HCT116 (cell line): Measurements from ENCODE around the gene ZC3H8. TPM values are rescaled to one million over a fixed set of nuclear protein-coding genes. Genes with fewer than 3 reads are reported as not detected.

ENCODE experiments used
- ATAC-seq: fragments of 200-7000 bp; cut with Tn5 transposase; 2 replicates; pipeline ENCODE4 v1.9.1; 2020; ENCODE audit warnings: mild to moderate bottlenecking, moderate library complexity
- BruUV-seq: library from RNA; stranded (reverse); fragments of 400-500 nt; replicated peaks from 2 replicates; lab custom pipeline; 2021; lab: Mats Ljungman, UMichigan
- CTCF ChIA-PET: fragments of 300-600 bp; sonication (Branson Sonifier 250); formaldehyde crosslinking; loops from one replicate; lab custom pipeline; 2021; ENCODE audit warnings: antibody characterized with exemption; lab: Charles Lee
- POLR2A ChIA-PET: fragments of 300-600, 350-600 bp; sonication (Branson Sonifier 250); formaldehyde crosslinking; loops from one replicate; lab custom pipeline; 2021; ENCODE audit warnings: antibody characterized with exemption; lab: Charles Lee
- RAD21 ChIA-PET, 2 experiments: fragments of 300-600 bp; sonication (Branson Sonifier 250); formaldehyde crosslinking; loops; one replicate each; lab custom pipeline; 2023; ENCODE audit warnings: low total read pairs in 2 of 2; ENCODE audit not compliant: uncharacterized antibody in 2 of 2, unreplicated experiment in 2 of 2, low non-redundant PET in 1 of 2; lab: Charles Lee
- DNase-seq: peaks from one replicate; pipeline ENCODE4 v3.0.0-alpha.2; 2010; ENCODE audit warnings: low read depth, low spot score
- H2AFZ ChIP-seq: fragments of 200-600 bp; shearing (Covaris generic), sonication (generic); 2 replicates; pipeline ENCODE4 v1.6.1; 2017; ENCODE audit warnings: low read depth, mixed run types, mixed read lengths, antibody characterized with exemption, low read length; ENCODE audit not compliant: poor library complexity, severe bottlenecking
- H3K27ac ChIP-seq: 2 replicates; pipeline ENCODE4 v1.5.1; 2012; ENCODE audit warnings: low read depth, low read length
- H3K27me3 ChIP-seq: fragments of 200-600 bp; sonication (generic); 2 replicates; pipeline ENCODE4 v1.6.1; 2016; ENCODE audit warnings: mixed run types, low read length, mixed read lengths; ENCODE audit not compliant: insufficient read depth
- H3K36me3 ChIP-seq, 2 experiments: fragments of 200-500 bp in 1 of 2; fragments of 200-600 bp in 1 of 2; sonication (Bioruptor generic) in 1 of 2; sonication (generic) in 1 of 2; 2 replicates each; pipeline versions ENCODE4 v1.5.1 to v1.6.1; 2014 to 2016; ENCODE audit warnings: low read length in 2 of 2, inconsistent platforms in 1 of 2, mixed read lengths in 1 of 2, mixed run types in 1 of 2; ENCODE audit not compliant: insufficient read depth in 2 of 2, control insufficient read depth in 1 of 2
- H3K4me1 ChIP-seq, 2 experiments: fragments of 200-600 bp in 1 of 2; sonication (generic) in 1 of 2; 2 replicates each; pipeline versions ENCODE4 v1.5.1 to v1.6.1; 2012 to 2017; ENCODE audit warnings: low read length in 2 of 2, inconsistent platforms in 1 of 2, mild to moderate bottlenecking in 1 of 2, mixed read lengths in 1 of 2, mixed run types in 1 of 2, moderate library complexity in 1 of 2; ENCODE audit not compliant: insufficient read depth in 2 of 2, control insufficient read depth in 1 of 2
- H3K4me2 ChIP-seq: fragments of 200-600 bp; sonication (generic); 2 replicates; pipeline ENCODE4 v1.6.1; 2017; ENCODE audit warnings: mixed run types, low read length, mixed read lengths
- H3K4me3 ChIP-seq, 2 experiments: fragments of 200-600 bp in 1 of 2; sonication (generic) in 1 of 2; replicated peaks in 1 of 2; 2 replicates each; pipeline ENCODE4 v1.5.1; 2011 to 2016; ENCODE audit warnings: low read length in 2 of 2, control low read depth in 1 of 2, low read depth in 1 of 2, mild to moderate bottlenecking in 1 of 2, mixed read lengths in 1 of 2, mixed run types in 1 of 2
- H3K79me2 ChIP-seq: fragments of 200-600 bp; sonication (generic); 2 replicates; pipeline ENCODE4 v1.6.1; 2017; ENCODE audit warnings: mild to moderate bottlenecking, mixed run types, low read length, moderate library complexity, mixed read lengths; ENCODE audit not compliant: insufficient read depth
- H3K9ac ChIP-seq: fragments of 200-600 bp; sonication (generic); 2 replicates; pipeline ENCODE4 v1.6.1; 2016; ENCODE audit warnings: low read length, mixed read lengths
- H3K9me2 ChIP-seq: fragments of 200-600 bp; sonication (generic), shearing (Covaris generic); 2 replicates; pipeline ENCODE4 v1.6.1; 2017; ENCODE audit warnings: mixed run types, mild to moderate bottlenecking, moderate library complexity; ENCODE audit not compliant: insufficient read depth
- H3K9me3 ChIP-seq, 2 experiments: fragments of 200-500 bp in 1 of 2; fragments of 200-600 bp in 1 of 2; sonication (Bioruptor generic) in 1 of 2; sonication (generic) in 1 of 2; 2 replicates each; pipeline ENCODE4 v1.6.1; 2014 to 2017; ENCODE audit warnings: low read length in 2 of 2, mixed read lengths in 2 of 2, inconsistent platforms in 1 of 2, low read depth in 1 of 2, mild to moderate bottlenecking in 1 of 2, mixed run types in 1 of 2, moderate library complexity in 1 of 2; ENCODE audit not compliant: control insufficient read depth in 1 of 2, insufficient read depth in 1 of 2
- H4K20me1 ChIP-seq: fragments of 200-600 bp; sonication (generic), shearing (Covaris generic); 2 replicates; pipeline ENCODE4 v1.6.1; 2017; ENCODE audit warnings: mixed run types, mild to moderate bottlenecking, moderate library complexity; ENCODE audit not compliant: insufficient read depth
- CBX3 ChIP-seq: IDR thresholded peaks from 2 replicates; pipeline ENCODE4 v1.6.1; 2012; ENCODE audit warnings: low read depth
- CEBPB ChIP-seq: IDR thresholded peaks from 2 replicates; pipeline ENCODE4 v1.6.1; 2012; ENCODE audit warnings: low read depth
- CTCF ChIP-seq, 3 experiments: fragments of 200-600 bp in 1 of 3; sonication (generic) in 1 of 3; IDR thresholded peaks in 2 of 3; conservative IDR thresholded peaks in 1 of 3; 2 replicates each; pipeline ENCODE4 v1.5.1; 2012 to 2017; ENCODE audit warnings: low read depth in 2 of 3, low read length in 2 of 3, antibody characterized with exemption in 1 of 3, borderline replicate concordance in 1 of 3, control low read depth in 1 of 3, mild to moderate bottlenecking in 1 of 3, mixed read lengths in 1 of 3, mixed run types in 1 of 3, moderate library complexity in 1 of 3; ENCODE audit not compliant: insufficient read depth in 1 of 3
- ELF1 ChIP-seq: IDR thresholded peaks from 2 replicates; pipeline ENCODE4 v1.6.1; 2012; ENCODE audit warnings: low read depth, borderline replicate concordance
- EZH2 ChIP-seq: fragments of 200-600 bp; sonication (generic); IDR thresholded peaks from 2 replicates; pipeline ENCODE4 v1.6.1; 2017; ENCODE audit warnings: antibody characterized with exemption, mixed run types
- EZH2phosphoT487 ChIP-seq: fragments of 200-600 bp; IDR thresholded peaks from 2 replicates; pipeline ENCODE4 v1.6.1; 2018; ENCODE audit warnings: antibody characterized with exemption, borderline replicate concordance
- JUND ChIP-seq: IDR thresholded peaks from 2 replicates; pipeline ENCODE4 v1.6.1; 2012
- MAX ChIP-seq: IDR thresholded peaks from 2 replicates; pipeline ENCODE4 v1.6.1; 2012
- POLR2A ChIP-seq: IDR thresholded peaks from 2 replicates; pipeline ENCODE4 v1.7.0; 2011; ENCODE audit warnings: borderline replicate concordance; ENCODE audit not compliant: insufficient read depth, insufficient read length; ENCODE audit errors: extremely low read depth
- POLR2AphosphoS5 ChIP-seq: IDR thresholded peaks from 2 replicates; pipeline ENCODE4 v1.6.1; 2011; ENCODE audit warnings: mild to moderate bottlenecking, low read depth, low read length, moderate library complexity
- RAD21 ChIP-seq: IDR thresholded peaks from 2 replicates; pipeline ENCODE4 v1.6.1; 2012; ENCODE audit warnings: low read depth, mild to moderate bottlenecking
- REST ChIP-seq: IDR thresholded peaks from 2 replicates; pipeline ENCODE4 v1.6.1; 2012; ENCODE audit warnings: low read depth
- SIN3A ChIP-seq: IDR thresholded peaks from 2 replicates; pipeline ENCODE4 v1.6.1; 2012; ENCODE audit warnings: low read depth
- SP1 ChIP-seq: IDR thresholded peaks from 2 replicates; pipeline ENCODE4 v1.6.1; 2012; ENCODE audit warnings: low read depth
- SRF ChIP-seq: IDR thresholded peaks from 2 replicates; pipeline ENCODE4 v1.6.1; 2012; ENCODE audit warnings: low read depth
- TCF7L2 ChIP-seq: IDR thresholded peaks from 2 replicates; pipeline ENCODE4 v1.7.0; 2011; ENCODE audit warnings: borderline replicate concordance, inconsistent platforms; ENCODE audit not compliant: insufficient read depth, insufficient read length; ENCODE audit errors: extremely low read depth
- YY1 ChIP-seq: IDR thresholded peaks from 2 replicates; pipeline ENCODE4 v1.6.1; 2011; ENCODE audit warnings: low read length, low read depth, moderate library complexity, mild to moderate bottlenecking; ENCODE audit not compliant: insufficient replicate concordance; ENCODE audit errors: extremely low read depth
- ZBTB33 ChIP-seq: IDR thresholded peaks from 2 replicates; pipeline ENCODE4 v1.6.1; 2011; ENCODE audit warnings: mild to moderate bottlenecking, low read length, moderate library complexity; ENCODE audit not compliant: insufficient replicate concordance; ENCODE audit errors: extremely low read depth
- ZFX ChIP-seq: fragments of 450-650 bp; IDR thresholded peaks from 2 replicates; pipeline ENCODE4 v1.6.1; 2017
- intact Hi-C: fragments of 100-400 bp; cut with micrococcal nuclease; formaldehyde crosslinking; loops from 2 replicates; pipeline ENCODE4 v1.10.0; 2022
- total RNA-seq: library from RNA; stranded (reverse); gene quantifications from one replicate; pipeline ENCODE4 v1.2.1, GENCODE V29; 2021; ENCODE audit not compliant: unreplicated experiment
- TF ChIP-seq, protein P1 (sequence below): IDR thresholded peaks from 2 replicates; pipeline ENCODE4 v1.6.1; 2012

Gene ZC3H8
- total RNA-seq, 1 experiment from 2014 or later, result 13.4 TPM

GRCh38 chr2:112256654-112257053 lies 1.8 kb upstream of the ZC3H8 start:
- POLR2A ChIA-PET, result no interaction called here
- no peak for ATAC-seq
- no peak overlapping the region for H3K27ac ChIP-seq
- no peaks in the 10 kb centered on the region for H4K20me1 ChIP-seq
- H3K4me2 ChIP-seq, result no peak overlapping the region
- no peaks in the 10 kb centered on the region for H3K9me2 ChIP-seq
- H3K9ac ChIP-seq, result no peak overlapping the region
- intact Hi-C loops, result loop anchor here (5.0 kb wide), 3 partner anchors 176 to 326 kb away; partner anchors contain the start of genes CHCHD5, RGPD8 and TTL
- no peaks in the 10 kb centered on the region for H3K9me3 ChIP-seq
- CTCF ChIA-PET, result no interaction called here
- H2AFZ ChIP-seq, result no peak overlapping the region
- no peak overlapping the region for H3K4me3 ChIP-seq
- no peaks in the 10 kb centered on the region for H3K36me3 ChIP-seq
- no peaks in the 10 kb centered on the region for H3K27me3 ChIP-seq
- RAD21 ChIA-PET, result no interaction called here
- no peak for TF ChIP-seq ZBTB33
- TF ChIP-seq CTCF (IDR thresholded peaks at IDR 0.05 in 2 of 3, conservative IDR thresholded peaks at IDR 0.05 in 1 of 3; ENCODE audit: borderline replicate concordance in 1 of 3, insufficient read depth in 1 of 3, low read depth in 2 of 3, low read length in 2 of 3), result no peak
- no peak for TF ChIP-seq TCF7L2
- no peak for TF ChIP-seq POLR2AphosphoS5
- no peak for TF ChIP-seq EZH2phosphoT487
- TF ChIP-seq ZFX, result no peak
- TF ChIP-seq POLR2A, result no peak
- no peak for TF ChIP-seq ELF1
- TF ChIP-seq RAD21, result no peak
- TF ChIP-seq CBX3, result no peak
- no peak for TF ChIP-seq CEBPB
- no peak for TF ChIP-seq SRF
- no peak for TF ChIP-seq YY1
- TF ChIP-seq JUND, result no peak
- TF ChIP-seq SIN3A, result no peak
- TF ChIP-seq EZH2, result no peak
- no peak for TF ChIP-seq REST
- no peak for TF ChIP-seq MAX
- TF ChIP-seq SP1, result no peak
- TF ChIP-seq, protein P1, sequence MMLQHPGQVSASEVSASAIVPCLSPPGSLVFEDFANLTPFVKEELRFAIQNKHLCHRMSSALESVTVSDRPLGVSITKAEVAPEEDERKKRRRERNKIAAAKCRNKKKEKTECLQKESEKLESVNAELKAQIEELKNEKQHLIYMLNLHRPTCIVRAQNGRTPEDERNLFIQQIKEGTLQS, result no peak
- peaks cover 21% of the 10 kb centered on the region for H3K79me2 ChIP-seq
- BruUV-seq, result no TSS peak
- DNase-seq, result no peak
- H3K4me1 ChIP-seq, result peaks cover 0 to 21% of the 10 kb centered on the region in 2 experiments; a peak in 2 of 4 replicates
